Activated naive CD8-positive, alpha-beta T cell (primary cell): ENCODE data around the gene TGDS.

Experiments
- H3K27ac Mint-ChIP-seq: one replicate; pipeline ENCODE4 v1.8.0; 2021; ENCODE audit warnings: mixed read lengths
- H3K27me3 Mint-ChIP-seq: one replicate; pipeline ENCODE4 v1.8.0; 2021; ENCODE audit warnings: mixed read lengths
- H3K36me3 Mint-ChIP-seq: one replicate; pipeline ENCODE4 v1.8.0; 2021; ENCODE audit warnings: mixed read lengths
- H3K4me1 Mint-ChIP-seq: one replicate; pipeline ENCODE4 v1.8.0; 2021; ENCODE audit warnings: low read depth, mixed read lengths
- H3K4me3 Mint-ChIP-seq: one replicate; pipeline ENCODE4 v1.8.0; 2021; ENCODE audit warnings: mild to moderate bottlenecking, mixed read lengths
- H3K9me3 Mint-ChIP-seq: one replicate; pipeline ENCODE4 v1.8.0; 2021; ENCODE audit warnings: low read depth, mixed read lengths

TGDS gene

GRCh38 chr13:94524407-94524806 is 71.5 kb downstream of the TGDS start:
- no peak overlapping the region for H3K27ac Mint-ChIP-seq
- no peaks in the 10 kb centered on the region for H3K27me3 Mint-ChIP-seq
- peaks cover 9% of the 10 kb centered on the region for H3K36me3 Mint-ChIP-seq
- no peaks in the 10 kb centered on the region for H3K4me1 Mint-ChIP-seq
- H3K9me3 Mint-ChIP-seq: peaks cover 5% of the 10 kb centered on the region
- H3K4me3 Mint-ChIP-seq: no peak overlapping the region
